ENCODE results near the gene LYG2.
"Not testable (repeated sequence)": the region's sequence is repeated elsewhere in the genome, so short reads cannot be mapped to it uniquely, and the experiment has no call there.

The LYG2 gene

GRCh38 chr2:99259465-99259864 is 4.0 kb upstream of the LYG2 start:
- Histone ChIP-seq H3K4me1 (ENCODE audit: control insufficient read depth, low read depth, low read length) (no peaks in the 10 kb centered on the region), H3K27me3 (ENCODE audit: control insufficient read depth, insufficient read depth, low read length) (no peaks in the 10 kb centered on the region), H3K36me3 (ENCODE audit: control insufficient read depth, low read depth, low read length) (no peaks in the 10 kb centered on the region), H3K4me3 (ENCODE audit: low read length) (no peak overlapping the region), H3K9me3 (ENCODE audit: control insufficient read depth, low read depth, low read length) (no peaks in the 10 kb centered on the region), H3K9ac (ENCODE audit: low read length) (no peak overlapping the region), H3K27ac (ENCODE audit: low read length) (no peak overlapping the region)

GRCh38 chr2:99256677-99257076 is 1.2 kb upstream of the LYG2 start:
- H3K36me3 ChIP-seq (ENCODE audit: control insufficient read depth, low read depth, low read length), result no peaks in the 10 kb centered on the region
- H3K9ac ChIP-seq (ENCODE audit: low read length), result no peak overlapping the region
- H3K27ac ChIP-seq (ENCODE audit: low read length), result no peak overlapping the region
- H3K4me1 ChIP-seq (ENCODE audit: control insufficient read depth, low read depth, low read length), result no peaks in the 10 kb centered on the region
- H3K4me3 ChIP-seq (ENCODE audit: low read length), result no peak overlapping the region
- no peaks in the 10 kb centered on the region for H3K9me3 ChIP-seq (ENCODE audit: control insufficient read depth, low read depth, low read length)
- no peaks in the 10 kb centered on the region for H3K27me3 ChIP-seq (ENCODE audit: control insufficient read depth, insufficient read depth, low read length)

GRCh38 chr2:99249951-99250350 is 5.5 kb downstream of the LYG2 start:
- H3K27me3 ChIP-seq (ENCODE audit: control insufficient read depth, insufficient read depth, low read length), result no peaks in the 10 kb centered on the region
- H3K4me3 ChIP-seq (ENCODE audit: low read length), result no peak overlapping the region
- H3K9me3 ChIP-seq (ENCODE audit: control insufficient read depth, low read depth, low read length), result no peaks in the 10 kb centered on the region
- no peaks in the 10 kb centered on the region for H3K36me3 ChIP-seq (ENCODE audit: control insufficient read depth, low read depth, low read length)
- no peak overlapping the region for H3K9ac ChIP-seq (ENCODE audit: low read length)
- H3K4me1 ChIP-seq (ENCODE audit: control insufficient read depth, low read depth, low read length), result no peaks in the 10 kb centered on the region
- no peak overlapping the region for H3K27ac ChIP-seq (ENCODE audit: low read length)

GRCh38 chr2:99242151-99242550 is 13.3 kb downstream of the LYG2 start:
- Histone ChIP-seq H3K9ac (ENCODE audit: low read length) (no peak overlapping the region), H3K4me3 (ENCODE audit: low read length) (no peak overlapping the region), H3K27ac (ENCODE audit: low read length) (no peak overlapping the region), H3K36me3 (ENCODE audit: control insufficient read depth, low read depth, low read length) (no peaks in the 10 kb centered on the region), H3K27me3 (ENCODE audit: control insufficient read depth, insufficient read depth, low read length) (no peaks in the 10 kb centered on the region), H3K9me3 (ENCODE audit: control insufficient read depth, low read depth, low read length) (no peaks in the 10 kb centered on the region), H3K4me1 (ENCODE audit: control insufficient read depth, low read depth, low read length) (no peaks in the 10 kb centered on the region)

GRCh38 chr2:99240431-99240830 is 15.0 kb downstream of the LYG2 start:
- Histone ChIP-seq H3K27ac (ENCODE audit: low read length) (no peak overlapping the region), H3K27me3 (ENCODE audit: control insufficient read depth, insufficient read depth, low read length) (no peaks in the 10 kb centered on the region), H3K36me3 (ENCODE audit: control insufficient read depth, low read depth, low read length) (no peaks in the 10 kb centered on the region), H3K9me3 (ENCODE audit: control insufficient read depth, low read depth, low read length) (no peaks in the 10 kb centered on the region), H3K9ac (ENCODE audit: low read length) (no peak overlapping the region), H3K4me3 (ENCODE audit: low read length) (no peak overlapping the region), H3K4me1 (ENCODE audit: control insufficient read depth, low read depth, low read length) (no peaks in the 10 kb centered on the region)

GRCh38 chr2:99238599-99238998 is 16.9 kb downstream of the LYG2 start:
- Histone ChIP-seq H3K9me3 (ENCODE audit: control insufficient read depth, low read depth, low read length) (no peaks in the 10 kb centered on the region), H3K4me1 (ENCODE audit: control insufficient read depth, low read depth, low read length) (no peaks in the 10 kb centered on the region), H3K27ac (ENCODE audit: low read length) (no peak overlapping the region), H3K36me3 (ENCODE audit: control insufficient read depth, low read depth, low read length) (no peaks in the 10 kb centered on the region), H3K27me3 (ENCODE audit: control insufficient read depth, insufficient read depth, low read length) (no peaks in the 10 kb centered on the region), H3K4me3 (ENCODE audit: low read length) (no peak overlapping the region), H3K9ac (ENCODE audit: low read length) (no peak overlapping the region)

- H3K9me3 ChIP-seq (ENCODE audit: control insufficient read depth, low read depth, low read length); H3K9ac ChIP-seq (ENCODE audit: low read length); H3K27me3 ChIP-seq (ENCODE audit: control insufficient read depth, insufficient read depth, low read length); H3K4me3 ChIP-seq (ENCODE audit: low read length); H3K4me1 ChIP-seq (ENCODE audit: control insufficient read depth, low read depth, low read length); H3K27ac ChIP-seq (ENCODE audit: low read length); H3K36me3 ChIP-seq (ENCODE audit: control insufficient read depth, low read depth, low read length): not testable (repeated sequence)
Observed at GRCh38 chr2:99233177-99233576, 22.3 kb downstream of the LYG2 start.

GRCh38 chr2:99217929-99218501 is 37.5 kb downstream of the LYG2 start:
- Histone ChIP-seq H3K4me1 (ENCODE audit: control insufficient read depth, low read depth, low read length) (no peaks in the 10 kb centered on the region), H3K27me3 (ENCODE audit: control insufficient read depth, insufficient read depth, low read length) (no peaks in the 10 kb centered on the region), H3K4me3 (ENCODE audit: low read length) (no peak overlapping the region), H3K9ac (ENCODE audit: low read length) (no peak overlapping the region), H3K27ac (ENCODE audit: low read length) (no peak overlapping the region), H3K9me3 (ENCODE audit: control insufficient read depth, low read depth, low read length) (no peaks in the 10 kb centered on the region), H3K36me3 (ENCODE audit: control insufficient read depth, low read depth, low read length) (no peaks in the 10 kb centered on the region)

- no peaks in the 10 kb centered on the region for H3K4me1 ChIP-seq (ENCODE audit: control insufficient read depth, low read depth, low read length)
- no peak overlapping the region for H3K9ac ChIP-seq (ENCODE audit: low read length)
- H3K9me3 ChIP-seq (ENCODE audit: control insufficient read depth, low read depth, low read length), result no peaks in the 10 kb centered on the region
- no peaks in the 10 kb centered on the region for H3K27me3 ChIP-seq (ENCODE audit: control insufficient read depth, insufficient read depth, low read length)
- H3K36me3 ChIP-seq (ENCODE audit: control insufficient read depth, low read depth, low read length), result no peaks in the 10 kb centered on the region
- no peak overlapping the region for H3K27ac ChIP-seq (ENCODE audit: low read length)
- H3K4me3 ChIP-seq (ENCODE audit: low read length), result no peak overlapping the region
Observed at GRCh38 chr2:99216096-99216495, 39.4 kb downstream of the LYG2 start.

GRCh38 chr2:99205491-99205890 is 50.0 kb downstream of the LYG2 start:
- Histone ChIP-seq H3K27me3 (ENCODE audit: control insufficient read depth, insufficient read depth, low read length) (no peaks in the 10 kb centered on the region), H3K4me3 (ENCODE audit: low read length) (no peak overlapping the region), H3K27ac (ENCODE audit: low read length) (no peak overlapping the region), H3K9me3 (ENCODE audit: control insufficient read depth, low read depth, low read length) (peaks cover 18% of the 10 kb centered on the region), H3K36me3 (ENCODE audit: control insufficient read depth, low read depth, low read length) (no peaks in the 10 kb centered on the region), H3K9ac (ENCODE audit: low read length) (no peak overlapping the region), H3K4me1 (ENCODE audit: control insufficient read depth, low read depth, low read length) (no peaks in the 10 kb centered on the region)

GRCh38 chr2:99201959-99202678 is 53.3 kb downstream of the LYG2 start:
- Histone ChIP-seq H3K27ac (ENCODE audit: low read length) (no peak overlapping the region), H3K36me3 (ENCODE audit: control insufficient read depth, low read depth, low read length) (peaks cover 6% of the 10 kb centered on the region), H3K27me3 (ENCODE audit: control insufficient read depth, insufficient read depth, low read length) (no peaks in the 10 kb centered on the region), H3K9me3 (ENCODE audit: control insufficient read depth, low read depth, low read length) (peaks cover 18% of the 10 kb centered on the region), H3K4me1 (ENCODE audit: control insufficient read depth, low read depth, low read length) (no peaks in the 10 kb centered on the region), H3K9ac (ENCODE audit: low read length) (no peak overlapping the region), H3K4me3 (ENCODE audit: low read length) (no peak overlapping the region)

- Histone ChIP-seq H3K27me3 (ENCODE audit: control insufficient read depth, insufficient read depth, low read length) (no peaks in the 10 kb centered on the region), H3K9me3 (ENCODE audit: control insufficient read depth, low read depth, low read length) (peaks cover 13% of the 10 kb centered on the region), H3K9ac (ENCODE audit: low read length) (no peak overlapping the region), H3K27ac (ENCODE audit: low read length) (no peak overlapping the region), H3K4me3 (ENCODE audit: low read length) (no peak overlapping the region), H3K4me1 (ENCODE audit: control insufficient read depth, low read depth, low read length) (no peaks in the 10 kb centered on the region), H3K36me3 (ENCODE audit: control insufficient read depth, low read depth, low read length) (peaks cover 25% of the 10 kb centered on the region)
Observed at GRCh38 chr2:99200076-99200800, 55.2 kb downstream of the LYG2 start.

Measured in iPS-18a (cell line).